Keratinocyte (primary cell): ENCODE results near the gene PGAP6. TPM values are rescaled to one million over a fixed set of nuclear protein-coding genes. Genes with fewer than 3 reads are reported as not detected.

ENCODE experiments used
- DNase-seq: peaks from one replicate; pipeline ENCODE4 v3.0.0-alpha.2; 2011; ENCODE audit warnings: low read depth, missing footprints, low spot score
- FAIRE-seq: peaks from 2 replicates; lab custom pipeline; 2011; peaks lifted over from hg19 to GRCh38; lab: Jason Lieb, UNC
- H2AFZ ChIP-seq: 2 replicates; pipeline ENCODE4 v1.6.0; 2012; ENCODE audit warnings: low read length, control low read depth, inconsistent platforms; ENCODE audit not compliant: control insufficient read depth
- H3K27ac ChIP-seq: 2 replicates; pipeline ENCODE4 v1.5.1; 2011; ENCODE audit warnings: low read length; ENCODE audit not compliant: control insufficient read depth, insufficient read depth
- H3K27me3 ChIP-seq: 3 replicates; pipeline ENCODE4 v1.6.0; 2011; ENCODE audit warnings: low read length; ENCODE audit not compliant: control insufficient read depth, insufficient read depth; ENCODE audit errors: extremely low read depth
- H3K36me3 ChIP-seq, 2 experiments: 2 replicates in 1 of 2; 3 replicates in 1 of 2; pipeline ENCODE4 v1.5.1; 2011; ENCODE audit warnings: low read length in 2 of 2, mild to moderate bottlenecking in 1 of 2; ENCODE audit not compliant: control insufficient read depth in 2 of 2, insufficient read depth in 2 of 2; ENCODE audit errors: extremely low read depth in 1 of 2
- H3K4me1 ChIP-seq: 3 replicates; pipeline ENCODE4 v1.5.1; 2011; ENCODE audit warnings: low read length; ENCODE audit not compliant: control insufficient read depth, insufficient read depth; ENCODE audit errors: extremely low read depth
- H3K4me2 ChIP-seq: 3 replicates; pipeline ENCODE4 v1.6.0; 2011; ENCODE audit warnings: low read depth, low read length; ENCODE audit not compliant: control insufficient read depth, insufficient read depth; ENCODE audit errors: extremely low read depth
- H3K4me3 ChIP-seq, 3 experiments: fragments of 200-600 bp in 1 of 3; sonication (generic) in 1 of 3; 2 replicates in 2 of 3; 3 replicates in 1 of 3; pipeline ENCODE4 v1.5.1; 2011 to 2016; ENCODE audit warnings: low read length in 3 of 3, mild to moderate bottlenecking in 3 of 3, control low read depth in 2 of 3, inconsistent platforms in 1 of 3, low read depth in 1 of 3, mixed read lengths in 1 of 3, mixed run types in 1 of 3, moderate library complexity in 1 of 3; ENCODE audit not compliant: control insufficient read depth in 2 of 3, insufficient read depth in 2 of 3; ENCODE audit errors: extremely low read depth in 1 of 3
- H3K79me2 ChIP-seq: 2 replicates; pipeline ENCODE4 v1.6.0; 2012; ENCODE audit warnings: low read length; ENCODE audit not compliant: control insufficient read depth, insufficient read depth
- H3K9ac ChIP-seq: 3 replicates; pipeline ENCODE4 v1.6.0; 2011; ENCODE audit warnings: low read length; ENCODE audit not compliant: control insufficient read depth, insufficient read depth; ENCODE audit errors: extremely low read depth
- H3K9me1 ChIP-seq: 3 replicates; pipeline ENCODE4 v1.6.0; 2011; ENCODE audit warnings: low read length; ENCODE audit not compliant: control insufficient read depth, insufficient read depth; ENCODE audit errors: extremely low read depth
- H3K9me3 ChIP-seq: 2 replicates; pipeline ENCODE4 v1.5.1; 2012; ENCODE audit warnings: low read depth, low read length; ENCODE audit not compliant: control insufficient read depth
- H4K20me1 ChIP-seq: 3 replicates; pipeline ENCODE4 v1.6.0; 2011; ENCODE audit warnings: low read length; ENCODE audit not compliant: control insufficient read depth, insufficient read depth; ENCODE audit errors: extremely low read depth
- CTCF ChIP-seq, 3 experiments: IDR thresholded peaks in 1 of 3; conservative IDR thresholded peaks in 1 of 3; optimal IDR thresholded peaks in 1 of 3; 2 replicates in 2 of 3; 3 replicates in 1 of 3; pipeline versions ENCODE3 to v1.5.1; 2011; ENCODE audit warnings: low read length in 3 of 3, mild to moderate bottlenecking in 3 of 3, moderate library complexity in 2 of 3, control low read depth in 1 of 3, inconsistent platforms in 1 of 3; ENCODE audit not compliant: insufficient read depth in 2 of 3; ENCODE audit errors: extremely low read depth in 1 of 3
- EZH2 ChIP-seq: IDR thresholded peaks from one replicate; pipeline ENCODE4 v1.6.1; 2012; ENCODE audit warnings: inconsistent platforms, mild to moderate bottlenecking, low read length, moderate library complexity
- dilution Hi-C: fragments of 300-500 bp; cut with MboI; formaldehyde crosslinking; loops from one replicate; pipeline ENCODE4 v1.7.0; 2020; ENCODE audit warnings: low sequenced_read_pairs; ENCODE audit not compliant: extremely low pct_ligation_motif_present
- polyA plus RNA-seq, 5 experiments: library from polyadenylated mRNA; depleted of rRNA in 3 of 5; stranded (reverse) in 3 of 5; stranded (forward) in 1 of 5; unstranded in 1 of 5; fragments of >200 nt; gene quantifications; 1 replicate in 1 of 5; 2 replicates in 3 of 5; 3 replicates in 1 of 5; pipeline versions ENCODE4 v1.2.1 to v1.2.3, GENCODE V29; 2011 to 2012; ENCODE audit warnings: missing spikeins in 2 of 5, low read depth in 1 of 5, low replicate concordance in 1 of 5

The PGAP6 gene
- polyA plus RNA-seq, 1 donor (not counting 4 experiments of a cell fraction or from before 2014, with no cell fraction given): 25.5 TPM

DNA sequence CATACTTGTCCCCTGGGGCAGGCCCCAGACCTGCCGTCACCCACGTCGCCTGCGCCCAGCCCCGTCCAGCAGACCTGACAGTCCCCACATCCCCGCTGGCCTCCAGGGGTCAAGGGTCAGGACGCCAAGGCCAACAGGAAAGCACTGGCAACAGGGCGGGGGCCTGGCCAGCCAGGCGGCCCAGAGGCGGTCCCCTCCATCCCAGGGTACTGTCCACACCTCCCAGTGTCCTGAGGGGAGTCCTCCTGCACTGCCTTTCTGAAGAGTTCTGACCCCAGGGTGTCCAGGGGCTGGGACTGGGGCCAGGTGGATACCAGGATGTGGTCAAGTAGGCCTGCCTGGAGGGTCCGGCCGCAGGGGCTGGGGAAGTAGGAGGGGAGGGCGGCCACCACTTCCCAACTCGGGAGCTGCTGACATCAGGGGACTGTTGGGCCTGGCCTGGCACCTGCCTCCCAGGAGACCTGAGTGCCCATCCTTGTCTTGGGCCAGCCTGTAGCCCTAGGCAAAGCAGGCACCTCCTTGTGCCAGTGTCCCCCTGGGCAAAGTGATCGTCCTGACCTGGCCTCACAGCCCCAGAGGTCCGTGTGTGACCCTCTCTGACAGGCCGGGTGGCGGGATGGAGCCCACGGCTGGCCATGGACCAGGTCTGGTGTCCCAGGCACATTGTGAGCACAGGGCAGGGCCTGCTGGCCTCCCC is 22.6 kb downstream of the PGAP6 start:
- Histone ChIP-seq H3K79me2 (no peaks in the 10 kb centered on the region), H3K9me1 (no peaks in the 10 kb centered on the region), H3K9ac (no peak overlapping the region), H4K20me1 (no peaks in the 10 kb centered on the region), H3K4me2 (no peak overlapping the region), H3K4me3 (no peak overlapping the region), H3K27ac (no peak overlapping the region), H3K9me3 (no peaks in the 10 kb centered on the region), H3K4me1 (peaks cover 7% of the 10 kb centered on the region), H2AFZ (no peak overlapping the region), H3K27me3 (peaks cover 9% of the 10 kb centered on the region), H3K36me3 (no peaks in the 10 kb centered on the region)
- dilution Hi-C loops: no loop called here
- no peak for FAIRE-seq
- no peak for TF ChIP-seq EZH2
- TF ChIP-seq CTCF (optimal IDR thresholded peaks at IDR 0.05 in 1 of 3, IDR thresholded peaks at IDR 0.05 in 1 of 3, conservative IDR thresholded peaks at IDR 0.05 in 1 of 3; ENCODE audit: extremely low read depth in 1 of 3, insufficient read depth in 2 of 3, low read length in 3 of 3): no peak
- no peak for DNase-seq

- no peak overlapping the region for H3K4me3 ChIP-seq
- H3K4me1 ChIP-seq: peaks cover 18% of the 10 kb centered on the region
- H3K9me1 ChIP-seq: peaks cover 2% of the 10 kb centered on the region
- dilution Hi-C loops: no loop called here
- no peak for FAIRE-seq
- peaks cover 3% of the 10 kb centered on the region for H3K79me2 ChIP-seq
- H3K4me2 ChIP-seq: no peak overlapping the region
- no peak for DNase-seq
- no peaks in the 10 kb centered on the region for H3K36me3 ChIP-seq
- H4K20me1 ChIP-seq: no peaks in the 10 kb centered on the region
- H3K9me3 ChIP-seq: no peaks in the 10 kb centered on the region
- H3K27ac ChIP-seq: no peak overlapping the region
- no peak for TF ChIP-seq EZH2
- H2AFZ ChIP-seq: no peak overlapping the region
- H3K27me3 ChIP-seq: no peaks in the 10 kb centered on the region
- no peak overlapping the region for H3K9ac ChIP-seq
These were observed 25.0 kb downstream of the PGAP6 start for GRCh38 chr16:356741-357140.
